ENCODE measurements around the gene FAM136A.

GRCh38 chr2:70340761-70341476, 39.1 kb upstream of the FAM136A start:
- TF ChIP-seq POLR2AphosphoS5 (IDR thresholded peaks at IDR 0.05; ENCODE audit: low read depth, low read length) (no peak), CTCF (IDR thresholded peaks at IDR 0.05) (peak; percentile 88), REST (IDR thresholded peaks at IDR 0.05; ENCODE audit: insufficient read depth in 1 of 2, low read depth in 2 of 2, low read length in 1 of 2) (no peak)

All from Panc1 (cell line).